Kidney epithelial cell (primary cell): ENCODE data around the gene FAM221B. TPM values are rescaled to one million over a fixed set of nuclear protein-coding genes. Genes with fewer than 3 reads are reported as not detected.

Experiments used
- DNase-seq: peaks from one replicate; pipeline ENCODE4 v3.0.0-alpha.2; 2010; ENCODE audit warnings: low read depth
- H3K27me3 ChIP-seq: 2 replicates; pipeline ENCODE4 v1.6.0; 2011; ENCODE audit warnings: low read length; ENCODE audit not compliant: control insufficient read depth, insufficient read depth
- H3K36me3 ChIP-seq: 2 replicates; pipeline ENCODE4 v1.5.1; 2011; ENCODE audit warnings: low read length; ENCODE audit not compliant: control insufficient read depth, insufficient read depth
- H3K4me3 ChIP-seq: 2 replicates; pipeline ENCODE4 v1.5.1; 2011; ENCODE audit warnings: low read depth, mild to moderate bottlenecking, control low read depth, low read length
- total RNA-seq: library from RNA; depleted of rRNA; stranded (reverse); fragments of >200 nt; gene quantifications from 2 replicates; pipeline ENCODE4 v1.2.3, GENCODE V29; 2015
- TF ChIP-seq, protein P1 (sequence below): IDR thresholded peaks from 2 replicates; pipeline ENCODE4 v1.5.1; 2011; ENCODE audit warnings: mild to moderate bottlenecking, moderate library complexity, low read length, control low read depth, inconsistent platforms; ENCODE audit not compliant: insufficient read depth, poor library complexity, severe bottlenecking

The FAM221B gene
- total RNA-seq, 1 donor from 2014 or later, result not detected

DNA sequence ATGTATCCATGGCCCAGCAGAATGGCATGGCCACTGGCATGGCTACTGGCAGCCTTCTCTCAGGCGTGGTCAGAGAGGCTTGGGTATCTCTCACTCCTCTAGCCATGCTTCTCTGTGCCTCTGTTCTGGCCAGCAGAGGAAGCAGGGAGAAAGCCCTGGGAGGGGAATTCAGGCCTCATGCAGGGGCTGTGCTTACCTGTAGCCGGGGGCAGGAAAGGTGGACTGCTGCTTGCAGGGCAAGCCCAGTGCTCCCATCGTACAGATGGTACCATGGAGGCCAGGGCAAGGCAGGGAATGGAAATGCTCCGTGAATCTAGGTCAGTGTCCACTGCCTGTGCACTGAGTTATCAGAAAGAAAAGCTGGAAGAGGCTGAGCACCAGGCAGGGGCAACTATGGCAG, 39.0 kb upstream of the FAM221B start:
- H3K4me3 ChIP-seq, result no peak overlapping the region
- TF ChIP-seq, protein P1, sequence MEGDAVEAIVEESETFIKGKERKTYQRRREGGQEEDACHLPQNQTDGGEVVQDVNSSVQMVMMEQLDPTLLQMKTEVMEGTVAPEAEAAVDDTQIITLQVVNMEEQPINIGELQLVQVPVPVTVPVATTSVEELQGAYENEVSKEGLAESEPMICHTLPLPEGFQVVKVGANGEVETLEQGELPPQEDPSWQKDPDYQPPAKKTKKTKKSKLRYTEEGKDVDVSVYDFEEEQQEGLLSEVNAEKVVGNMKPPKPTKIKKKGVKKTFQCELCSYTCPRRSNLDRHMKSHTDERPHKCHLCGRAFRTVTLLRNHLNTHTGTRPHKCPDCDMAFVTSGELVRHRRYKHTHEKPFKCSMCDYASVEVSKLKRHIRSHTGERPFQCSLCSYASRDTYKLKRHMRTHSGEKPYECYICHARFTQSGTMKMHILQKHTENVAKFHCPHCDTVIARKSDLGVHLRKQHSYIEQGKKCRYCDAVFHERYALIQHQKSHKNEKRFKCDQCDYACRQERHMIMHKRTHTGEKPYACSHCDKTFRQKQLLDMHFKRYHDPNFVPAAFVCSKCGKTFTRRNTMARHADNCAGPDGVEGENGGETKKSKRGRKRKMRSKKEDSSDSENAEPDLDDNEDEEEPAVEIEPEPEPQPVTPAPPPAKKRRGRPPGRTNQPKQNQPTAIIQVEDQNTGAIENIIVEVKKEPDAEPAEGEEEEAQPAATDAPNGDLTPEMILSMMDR, result no peak
- no peak for DNase-seq
- H3K27me3 ChIP-seq, result peaks cover 5% of the 10 kb centered on the region
- no peaks in the 10 kb centered on the region for H3K36me3 ChIP-seq

GRCh38 chr9:35864695-35865255, 36.2 kb upstream of the FAM221B start:
- Histone ChIP-seq H3K4me3 (no peak overlapping the region), H3K36me3 (no peaks in the 10 kb centered on the region), H3K27me3 (peaks cover 20% of the 10 kb centered on the region)
- no peak for DNase-seq
- TF ChIP-seq, protein P1, result no peak

DNA sequence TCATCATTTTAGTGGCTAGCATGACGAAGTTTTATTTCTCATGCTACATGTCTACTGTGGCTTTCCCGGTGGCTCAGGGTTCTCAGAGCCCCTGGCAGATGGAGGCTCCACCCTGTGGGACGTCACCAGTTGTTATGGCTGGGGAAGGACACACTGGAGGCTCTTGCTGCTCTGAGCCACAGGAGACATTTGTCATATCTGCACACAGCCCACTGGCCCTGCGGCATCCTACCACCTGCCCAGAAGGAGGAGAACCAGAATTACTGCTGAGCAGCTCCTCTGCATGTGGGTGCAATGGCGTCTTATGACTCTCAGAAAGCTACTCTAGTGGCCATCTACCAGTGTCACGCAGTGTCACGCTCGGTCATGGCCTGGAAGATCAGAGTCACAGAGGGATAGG, 35.1 kb upstream of the FAM221B start:
- DNase-seq, result no peak
- TF ChIP-seq, protein P1, result no peak
- peaks cover 27% of the 10 kb centered on the region for H3K27me3 ChIP-seq
- H3K4me3 ChIP-seq, result no peak overlapping the region
- no peaks in the 10 kb centered on the region for H3K36me3 ChIP-seq

DNA sequence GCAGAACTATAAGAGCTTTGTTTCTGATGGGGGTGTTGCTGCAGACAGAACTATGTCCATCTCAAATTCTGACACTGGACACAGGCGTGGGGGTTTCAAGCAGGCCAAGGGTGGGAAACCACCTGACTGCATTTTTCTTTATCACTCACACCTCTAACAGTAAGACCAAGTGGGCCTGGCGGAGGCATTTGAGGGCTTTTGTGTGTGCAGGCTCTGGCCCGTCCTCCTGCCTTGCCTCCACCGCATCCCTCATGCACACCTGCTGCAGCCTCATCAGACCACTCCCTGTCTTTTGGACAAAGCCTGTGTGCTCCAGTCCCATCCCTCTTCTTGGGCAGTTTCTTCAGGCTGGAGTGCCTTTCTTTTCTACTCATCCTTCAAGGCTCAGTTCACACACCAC, 33.8 kb upstream of the FAM221B start:
- no peak overlapping the region for H3K4me3 ChIP-seq
- DNase-seq, result no peak
- no peaks in the 10 kb centered on the region for H3K36me3 ChIP-seq
- peaks cover 27% of the 10 kb centered on the region for H3K27me3 ChIP-seq
- TF ChIP-seq, protein P1, result no peak

DNA sequence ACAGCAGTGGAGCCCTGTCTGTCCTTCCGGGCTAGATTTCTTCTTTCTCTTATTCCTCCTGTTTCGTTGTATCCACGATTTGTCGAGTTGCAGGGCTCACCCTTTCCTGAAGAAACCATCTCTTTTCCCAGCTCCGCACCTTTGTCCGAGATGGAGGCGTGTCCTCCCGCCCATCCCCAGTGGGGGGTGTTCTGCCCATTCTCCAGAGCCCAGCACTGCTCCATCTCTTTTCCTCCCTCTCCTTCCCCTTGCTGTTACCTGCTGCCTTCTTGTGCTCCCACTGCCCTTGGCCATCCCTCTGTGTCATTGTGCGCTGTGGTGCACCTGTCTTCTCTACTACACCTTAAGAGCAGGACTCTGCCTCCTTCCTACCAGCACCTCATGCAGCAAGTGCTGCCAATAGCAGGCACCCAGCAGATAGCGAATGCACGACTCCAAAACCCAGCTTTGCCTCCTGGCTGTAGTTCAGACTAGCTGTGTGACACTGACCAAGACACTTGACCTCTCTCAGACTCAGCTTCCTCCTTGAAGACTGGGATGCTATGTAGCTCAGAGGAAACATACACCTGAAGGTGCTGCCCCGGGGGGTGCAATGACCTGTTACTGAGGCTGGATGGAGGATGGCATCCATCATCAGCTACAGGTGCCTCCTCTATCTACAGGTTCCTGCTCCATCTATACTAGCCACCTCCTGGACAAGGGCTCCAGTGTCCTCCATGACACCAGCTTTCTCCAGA, 32.8 kb upstream of the FAM221B start:
- Histone ChIP-seq H3K4me3 (no peak overlapping the region), H3K27me3 (peaks cover 27% of the 10 kb centered on the region), H3K36me3 (no peaks in the 10 kb centered on the region)
- no peak for DNase-seq
- TF ChIP-seq, protein P1, result no peak

- H3K27me3 ChIP-seq, result peaks cover 31% of the 10 kb centered on the region
- H3K36me3 ChIP-seq, result no peaks in the 10 kb centered on the region
These were observed 31.4 kb upstream of the FAM221B start for GRCh38 chr9:35859990-35860339.

More at GRCh38 chr9:35859990-35860339, 31.4 kb upstream of the FAM221B start:
- H3K4me3 ChIP-seq, result no peak overlapping the region
- TF ChIP-seq, protein P1, result no peak
- DNase-seq, result no peak
